Stomach (tissue), 9 donors: Measurements from ENCODE around the gene SLC6A18. TPM values are rescaled to one million over a fixed set of nuclear protein-coding genes. Genes with fewer than 3 reads are reported as not detected.

Experiments
- DNase-seq, 2 donors: peaks; one replicate each; pipeline versions ENCODE4 v3.0.0 to v3.0.0-alpha.2; 2013 to 2019
- H3K27ac ChIP-seq, 5 donors: fragments of 200-600 bp in 4 of 5; sonication (generic) in 4 of 5; one replicate each; pipeline ENCODE4 v1.5.1; 2013 to 2019; ENCODE audit warnings: mild to moderate bottlenecking in 1 of 5, moderate library complexity in 1 of 5
- H3K27me3 ChIP-seq, 3 donors: fragments of 200-600 bp; sonication (generic); one replicate each; pipeline ENCODE4 v1.5.1; 2017 to 2019; ENCODE audit warnings: mixed run types in 1 of 3
- H3K36me3 ChIP-seq, 4 donors: fragments of 200-600 bp; sonication (generic); 1 replicate in 3 of 4; 2 replicates in 1 of 4; pipeline ENCODE4 v1.5.1; 2016 to 2019
- H3K4me1 ChIP-seq, 4 donors: fragments of 200-600 bp; sonication (generic); one replicate each; pipeline ENCODE4 v1.5.1; 2016 to 2019
- H3K4me3 ChIP-seq, 4 donors: fragments of 200-600 bp; sonication (generic) in 3 of 4; one replicate each; pipeline ENCODE4 v1.5.1; 2016 to 2019; ENCODE audit warnings: mild to moderate bottlenecking in 1 of 4
- H3K9me3 ChIP-seq, 4 donors: fragments of 200-600 bp; sonication (generic); one replicate each; pipeline ENCODE4 v1.5.1; 2016 to 2019
- CTCF ChIP-seq, 7 experiments: fragments of 450-650 bp in 4 of 7; fragments of 200-600 bp in 3 of 7; sonication (generic) in 3 of 7; IDR thresholded peaks; one replicate each; pipeline ENCODE4 v1.5.1; 2016 to 2019; ENCODE audit warnings: antibody characterized with exemption in 7 of 7, control low read depth in 2 of 7, mild to moderate bottlenecking in 1 of 7
- EP300 ChIP-seq: sonication (generic); formaldehyde crosslinking; IDR thresholded peaks from one replicate; pipeline ENCODE4 v1.6.1; 2017; ENCODE audit warnings: antibody characterized with exemption
- POLR2A ChIP-seq, 4 donors: fragments of 450-650 bp; IDR thresholded peaks; one replicate each; pipeline ENCODE4 v1.6.1; 2016; ENCODE audit warnings: antibody characterized with exemption in 4 of 4, control low read depth in 2 of 4, mild to moderate bottlenecking in 1 of 4, moderate library complexity in 1 of 4
- POLR2AphosphoS5 ChIP-seq, 3 donors: sonication (generic); formaldehyde crosslinking; IDR thresholded peaks; one replicate each; pipeline ENCODE4 v1.6.1; 2016; ENCODE audit warnings: antibody characterized with exemption in 3 of 3
- WGBS, 5 donors: extraction: QIAGEN DNeasy Blood & Tissue Kit in 3 of 5; methylation state at CpG; one replicate each; pipeline versions ENCODE4 v1.1.5 to v1.1.7; 2013 to 2018; 5-methylcytosine and 5-hydroxymethylcytosine counted together
- intact Hi-C: fragments of 100-400 bp; cut with DNase I; formaldehyde crosslinking; loops from one replicate; pipeline ENCODE4 v1.15.1; 2023; ENCODE audit warnings: low total_unique reads
- polyA plus RNA-seq, 3 donors: library from polyadenylated mRNA; stranded (reverse); fragments of 200-250 nt; gene quantifications; one replicate each; pipeline ENCODE4 v1.2.3, GENCODE V29; 2013
- total RNA-seq, 5 donors: library from RNA; depleted of rRNA; stranded (reverse); fragments of >200 nt; gene quantifications; one replicate each; pipeline versions ENCODE4 v1.1.0 to v1.2.3, GENCODE V29; 2014 to 2016
- donor health status: healthy with polysubstance abuse.
- donor health status: Bipolar disorder and iron deficiency.
- donor health status: healthy.

SLC6A18 gene
- total and polyA plus RNA-seq, 8 donors: not detected

- peak in 1 of 2 donors; percentile 66 for DNase-seq
- TF ChIP-seq EP300 (no peak), POLR2AphosphoS5 (IDR thresholded peaks at IDR 0.05) (no peak), POLR2A (IDR thresholded peaks at IDR 0.05) (no peak), CTCF (IDR thresholded peaks at IDR 0.05) (no peak)
- Histone ChIP-seq H3K36me3 (no peaks in the 10 kb centered on the region), H3K9me3 (no peaks in the 10 kb centered on the region), H3K27me3 (peaks cover 0 to 43% (median 0%) of the 10 kb centered on the region in 3 donors), H3K4me1 (peaks cover 0 to 1% (median 0%) of the 10 kb centered on the region in 4 donors), H3K27ac (no peak overlapping the region), H3K4me3 (no peak overlapping the region)
- intact Hi-C loops: no loop called here
- WGBS, 5 donors: 47 to 60% (median 51%) methylated on average over 23 to 27 of the region's 27 CpGs
These were observed 26.7 kb downstream of the SLC6A18 start for GRCh38 chr5:1251678-1252580.

GRCh38 chr5:1252681-1253080 is 27.5 kb downstream of the SLC6A18 start:
- no peaks in the 10 kb centered on the region for H3K9me3 ChIP-seq
- intact Hi-C loops: no loop called here
- no peaks in the 10 kb centered on the region for H3K36me3 ChIP-seq
- DNase-seq: no peak
- H3K27me3 ChIP-seq: peaks cover 0 to 35% (median 0%) of the 10 kb centered on the region in 3 donors
- H3K4me1 ChIP-seq: no peaks in the 10 kb centered on the region
- no peak overlapping the region for H3K4me3 ChIP-seq
- no peak overlapping the region for H3K27ac ChIP-seq
- TF ChIP-seq EP300 (no peak), CTCF (IDR thresholded peaks at IDR 0.05) (no peak), POLR2AphosphoS5 (IDR thresholded peaks at IDR 0.05) (no peak), POLR2A (IDR thresholded peaks at IDR 0.05) (no peak)
- WGBS, 5 donors: 91 to 96% (median 92%) methylated on average over 7 to 9 of the region's 9 CpGs

- Histone ChIP-seq H3K4me1 (no peaks in the 10 kb centered on the region), H3K4me3 (no peak overlapping the region), H3K36me3 (no peaks in the 10 kb centered on the region), H3K9me3 (no peaks in the 10 kb centered on the region), H3K27ac (no peak overlapping the region), H3K27me3 (peaks cover 0 to 26% (median 0%) of the 10 kb centered on the region in 3 donors)
- DNase-seq: no peak
- intact Hi-C loops: no loop called here
- WGBS, 5 donors: 86 to 92% (median 90%) methylated on average over 24 to 33 of the region's 33 CpGs
- no peak for TF ChIP-seq POLR2AphosphoS5 (IDR thresholded peaks at IDR 0.05)
- no peak for TF ChIP-seq EP300
- TF ChIP-seq CTCF (IDR thresholded peaks at IDR 0.05): no peak
- TF ChIP-seq POLR2A (IDR thresholded peaks at IDR 0.05): no peak
These were observed 28.4 kb downstream of the SLC6A18 start for GRCh38 chr5:1253456-1254105.

- H3K27me3 ChIP-seq: peaks cover 0 to 20% (median 0%) of the 10 kb centered on the region in 3 donors
- TF ChIP-seq CTCF (IDR thresholded peaks at IDR 0.05): no peak
- no peak for TF ChIP-seq EP300
- TF ChIP-seq POLR2AphosphoS5 (IDR thresholded peaks at IDR 0.05): no peak
- no peaks in the 10 kb centered on the region for H3K4me1 ChIP-seq
- H3K4me3 ChIP-seq: no peak overlapping the region
- WGBS, 5 donors: 87 to 95% (median 90%) methylated on average over 4 to 19 of the region's 19 CpGs
- DNase-seq: no peak
- no peaks in the 10 kb centered on the region for H3K9me3 ChIP-seq
- H3K36me3 ChIP-seq: no peaks in the 10 kb centered on the region
- intact Hi-C loops: no loop called here
- H3K27ac ChIP-seq: no peak overlapping the region
These were observed 29.0 kb downstream of the SLC6A18 start for GRCh38 chr5:1254196-1254595.
